IMR-90 (cell line): ENCODE data around the gene TAF9B. TPM values are rescaled to one million over a fixed set of nuclear protein-coding genes. Genes with fewer than 3 reads are reported as not detected.

Experiments
- ATAC-seq: fragments of 200-7000 bp; cut with Tn5 transposase; 2 replicates; pipeline ENCODE4 v1.9.1; 2020; ENCODE audit warnings: low read depth, mild to moderate bottlenecking, moderate library complexity
- BruUV-seq: library from RNA; stranded (reverse); fragments of 400-500 nt; replicated peaks from 2 replicates; lab custom pipeline; 2021; lab: Mats Ljungman, UMichigan
- CTCF ChIA-PET: fragments of 300-600 bp; formaldehyde crosslinking; extraction: SDS; loops from one replicate; lab custom pipeline; 2021; ENCODE audit warnings: antibody characterized with exemption; lab: Yijun Ruan, JAX
- POLR2A ChIA-PET: fragments of 300-600 bp; sonication (Branson Sonifier 250); formaldehyde crosslinking; loops from one replicate; lab custom pipeline; 2022; ENCODE audit warnings: antibody characterized with exemption; ENCODE audit not compliant: unreplicated experiment; lab: Charles Lee
- DNase-seq: peaks from one replicate; pipeline ENCODE4 v3.0.0; 2013
- H2AFZ ChIP-seq: replicated peaks from 2 replicates; pipeline ENCODE3; 2013; ENCODE audit warnings: low read length, mild to moderate bottlenecking; ENCODE audit not compliant: poor library complexity
- H2AK5ac ChIP-seq: 2 replicates; pipeline ENCODE4 v1.6.1; 2013; ENCODE audit warnings: low read depth, low read length, inconsistent platforms
- H2AK9ac ChIP-seq: replicated peaks from 2 replicates; pipeline ENCODE3; 2013; ENCODE audit warnings: mild to moderate bottlenecking, low read depth, low read length, moderate library complexity; ENCODE audit not compliant: poor library complexity
- H2BK120ac ChIP-seq: 2 replicates; pipeline ENCODE4 v1.6.1; 2013; ENCODE audit warnings: low read depth, low read length, inconsistent platforms
- H2BK15ac ChIP-seq: 3 replicates; pipeline ENCODE4 v1.6.1; 2013; ENCODE audit warnings: low read depth, low read length, inconsistent platforms
- H2BK20ac ChIP-seq: 2 replicates; pipeline ENCODE4 v1.6.1; 2013; ENCODE audit warnings: low read depth, mild to moderate bottlenecking, inconsistent platforms, low read length, moderate library complexity
- H2BK5ac ChIP-seq: 2 replicates; pipeline ENCODE4 v1.6.1; 2013; ENCODE audit warnings: mild to moderate bottlenecking, low read depth, low read length, inconsistent platforms; ENCODE audit not compliant: poor library complexity, severe bottlenecking
- H3K14ac ChIP-seq: replicated peaks from 2 replicates; pipeline ENCODE4 v1.6.1; 2013; ENCODE audit warnings: low read depth, low read length, inconsistent platforms
- H3K18ac ChIP-seq: 2 replicates; pipeline ENCODE4 v1.6.1; 2013; ENCODE audit warnings: low read depth, low read length, control low read depth
- H3K23ac ChIP-seq: 2 replicates; pipeline ENCODE4 v1.6.1; 2013; ENCODE audit warnings: low read depth, low read length, inconsistent platforms
- H3K27ac ChIP-seq: 2 replicates; pipeline ENCODE4 v1.5.1; 2013; ENCODE audit warnings: mild to moderate bottlenecking, control low read depth, low read length; ENCODE audit not compliant: insufficient read depth
- H3K27me3 ChIP-seq: 2 replicates; pipeline ENCODE4 v1.6.1; 2013; ENCODE audit warnings: low read length; ENCODE audit not compliant: control insufficient read depth, insufficient read depth
- H3K36me3 ChIP-seq: 2 replicates; pipeline ENCODE4 v1.6.1; 2013; ENCODE audit warnings: low read length, mixed read lengths; ENCODE audit not compliant: control insufficient read depth, insufficient read depth
- H3K4ac ChIP-seq: 2 replicates; pipeline ENCODE4 v1.6.1; 2013; ENCODE audit warnings: low read depth, low read length, inconsistent platforms
- H3K4me1 ChIP-seq: 2 replicates; pipeline ENCODE4 v1.6.1; 2013; ENCODE audit warnings: low read length, mixed read lengths; ENCODE audit not compliant: control insufficient read depth, insufficient read depth
- H3K4me2 ChIP-seq: 2 replicates; pipeline ENCODE4 v1.6.1; 2013; ENCODE audit warnings: low read depth, mild to moderate bottlenecking, control low read depth, low read length, moderate library complexity
- H3K4me3 ChIP-seq: 2 replicates; pipeline ENCODE4 v1.5.1; 2013; ENCODE audit warnings: low read depth, mild to moderate bottlenecking, control low read depth, low read length, moderate library complexity; ENCODE audit not compliant: insufficient read depth
- H3K56ac ChIP-seq: 2 replicates; pipeline ENCODE4 v1.6.1; 2013; ENCODE audit warnings: low read length, inconsistent platforms; ENCODE audit not compliant: insufficient read depth; ENCODE audit errors: extremely low read depth
- H3K79me1 ChIP-seq, 2 experiments: 2 replicates each; pipeline ENCODE4 v1.6.1; 2013; ENCODE audit warnings: low read length in 2 of 2, inconsistent platforms in 1 of 2, low read depth in 1 of 2
- H3K9ac ChIP-seq: 2 replicates; pipeline ENCODE4 v1.6.1; 2013; ENCODE audit warnings: low read depth, low read length, control low read depth
- H3K9me1 ChIP-seq: 2 replicates; pipeline ENCODE4 v1.6.1; 2013; ENCODE audit warnings: low read length, inconsistent platforms; ENCODE audit not compliant: insufficient read depth
- H3K9me3 ChIP-seq: 2 replicates; pipeline ENCODE4 v1.6.1; 2013; ENCODE audit warnings: low read length; ENCODE audit not compliant: control insufficient read depth, insufficient read depth
- H4K20me1 ChIP-seq: 2 replicates; pipeline ENCODE4 v1.6.1; 2013; ENCODE audit warnings: low read length, inconsistent platforms; ENCODE audit not compliant: insufficient read depth
- H4K5ac ChIP-seq: 2 replicates; pipeline ENCODE4 v1.6.1; 2013; ENCODE audit warnings: mild to moderate bottlenecking, low read depth, low read length, control low read depth
- H4K8ac ChIP-seq, 2 experiments: 2 replicates each; pipeline ENCODE4 v1.6.1; 2013; ENCODE audit warnings: low read depth in 2 of 2, low read length in 2 of 2, control low read depth in 1 of 2, inconsistent platforms in 1 of 2
- H4K91ac ChIP-seq: 2 replicates; pipeline ENCODE4 v1.6.1; 2013; ENCODE audit warnings: low read depth, low read length, inconsistent platforms; ENCODE audit not compliant: insufficient read depth
- CHD1 ChIP-seq: IDR thresholded peaks from 2 replicates; pipeline ENCODE4 v1.6.1; 2012; ENCODE audit warnings: low read depth, low read length, improper control_type of control experiment
- MAFK ChIP-seq: IDR thresholded peaks from 2 replicates; pipeline ENCODE4 v1.6.1; 2012; ENCODE audit warnings: low read depth, low read length, improper control_type of control experiment
- NFE2L2 ChIP-seq: fragments of 150-350 bp; IDR thresholded peaks from 2 replicates; pipeline ENCODE4 v1.6.1; 2016; ENCODE audit warnings: low read depth, mild to moderate bottlenecking, low read length
- RCOR1 ChIP-seq: IDR thresholded peaks from 2 replicates; pipeline ENCODE4 v1.6.1; 2012; ENCODE audit warnings: mild to moderate bottlenecking, low read length, improper control_type of control experiment; ENCODE audit not compliant: insufficient replicate concordance
- RFX5 ChIP-seq: IDR thresholded peaks from 2 replicates; pipeline ENCODE4 v1.8.0; 2012; ENCODE audit warnings: low read depth, mild to moderate bottlenecking, low read length, moderate library complexity
- SMC3 ChIP-seq: fragments of 150-350 bp; IDR thresholded peaks from 2 replicates; pipeline ENCODE4 v1.6.1; 2016; ENCODE audit warnings: low read depth, mild to moderate bottlenecking, antibody characterized with exemption, low read length, moderate library complexity
- dilution Hi-C: fragments of 300-500 bp; cut with HindIII; formaldehyde crosslinking; loops from one replicate; pipeline ENCODE4 v1.14.3; 2018; ENCODE audit warnings: low sequenced_read_pairs; ENCODE audit not compliant: unreplicated experiment
- in situ Hi-C: fragments of 300-500 bp; cut with MboI; formaldehyde crosslinking; loops from 3 replicates; pipeline ENCODE4 v1.14.3; 2019; ENCODE audit warnings: low sequenced_read_pairs, inconsistent platforms, mixed read lengths
- intact Hi-C: fragments of 100-400 bp; cut with micrococcal nuclease; formaldehyde crosslinking; loops from 2 replicates; pipeline ENCODE4 v1.10.0; 2022
- polyA plus RNA-seq, 3 experiments: library from polyadenylated mRNA; depleted of rRNA; stranded (reverse); fragments of >200 nt; gene quantifications; 2 replicates each; pipeline ENCODE4 v1.2.3, GENCODE V29; 2012; ENCODE audit warnings: low replicate concordance in 1 of 3
- total RNA-seq: library from RNA; depleted of rRNA; stranded (reverse); fragments of >200 nt; gene quantifications from 2 replicates; pipeline ENCODE4 v1.2.3, GENCODE V29; 2012
- TF ChIP-seq, protein P1 (sequence below): fragments of 150-350 bp; IDR thresholded peaks from 2 replicates; pipeline ENCODE4 v1.6.1; 2016; ENCODE audit warnings: low read depth, mild to moderate bottlenecking, low read length, moderate library complexity, borderline replicate concordance
- TF ChIP-seq, protein P2 (sequence below): conservative IDR thresholded peaks from 2 replicates; pipeline ENCODE4 v1.5.1; 2012; ENCODE audit warnings: mild to moderate bottlenecking, low read depth, low read length, improper control_type of control experiment

Gene TAF9B
- total and polyA plus RNA-seq, 2 of the 4 experiments (the other 2 are of a cell fraction) = 12.4 to 21.5 TPM

GRCh38 chrX:78116365-78116764 lies 23.1 kb downstream of the TAF9B start:
- CTCF ChIA-PET = no interaction called here
- in situ Hi-C loops = no loop called here

More at GRCh38 chrX:78116365-78116764, 23.1 kb downstream of the TAF9B start:
- no peak overlapping the region for H3K4me3 ChIP-seq
- no peak overlapping the region for H2BK5ac ChIP-seq
- H2AK5ac ChIP-seq = no peak overlapping the region
- POLR2A ChIA-PET = no interaction called here
- H3K27me3 ChIP-seq = no peaks in the 10 kb centered on the region
- H3K23ac ChIP-seq = no peak overlapping the region
- H3K4me2 ChIP-seq = no peak overlapping the region
- H4K8ac ChIP-seq = no peak overlapping the region
- no peak overlapping the region for H3K56ac ChIP-seq
- TF ChIP-seq NFE2L2 = no peak
- no peak for TF ChIP-seq SMC3
- no peak for TF ChIP-seq MAFK
- no peak for TF ChIP-seq RCOR1
- TF ChIP-seq, protein P1, sequence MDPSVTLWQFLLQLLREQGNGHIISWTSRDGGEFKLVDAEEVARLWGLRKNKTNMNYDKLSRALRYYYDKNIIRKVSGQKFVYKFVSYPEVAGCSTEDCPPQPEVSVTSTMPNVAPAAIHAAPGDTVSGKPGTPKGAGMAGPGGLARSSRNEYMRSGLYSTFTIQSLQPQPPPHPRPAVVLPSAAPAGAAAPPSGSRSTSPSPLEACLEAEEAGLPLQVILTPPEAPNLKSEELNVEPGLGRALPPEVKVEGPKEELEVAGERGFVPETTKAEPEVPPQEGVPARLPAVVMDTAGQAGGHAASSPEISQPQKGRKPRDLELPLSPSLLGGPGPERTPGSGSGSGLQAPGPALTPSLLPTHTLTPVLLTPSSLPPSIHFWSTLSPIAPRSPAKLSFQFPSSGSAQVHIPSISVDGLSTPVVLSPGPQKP = no peak
- TF ChIP-seq RFX5 = no peak
- TF ChIP-seq CHD1 = no peak
- TF ChIP-seq, protein P2, sequence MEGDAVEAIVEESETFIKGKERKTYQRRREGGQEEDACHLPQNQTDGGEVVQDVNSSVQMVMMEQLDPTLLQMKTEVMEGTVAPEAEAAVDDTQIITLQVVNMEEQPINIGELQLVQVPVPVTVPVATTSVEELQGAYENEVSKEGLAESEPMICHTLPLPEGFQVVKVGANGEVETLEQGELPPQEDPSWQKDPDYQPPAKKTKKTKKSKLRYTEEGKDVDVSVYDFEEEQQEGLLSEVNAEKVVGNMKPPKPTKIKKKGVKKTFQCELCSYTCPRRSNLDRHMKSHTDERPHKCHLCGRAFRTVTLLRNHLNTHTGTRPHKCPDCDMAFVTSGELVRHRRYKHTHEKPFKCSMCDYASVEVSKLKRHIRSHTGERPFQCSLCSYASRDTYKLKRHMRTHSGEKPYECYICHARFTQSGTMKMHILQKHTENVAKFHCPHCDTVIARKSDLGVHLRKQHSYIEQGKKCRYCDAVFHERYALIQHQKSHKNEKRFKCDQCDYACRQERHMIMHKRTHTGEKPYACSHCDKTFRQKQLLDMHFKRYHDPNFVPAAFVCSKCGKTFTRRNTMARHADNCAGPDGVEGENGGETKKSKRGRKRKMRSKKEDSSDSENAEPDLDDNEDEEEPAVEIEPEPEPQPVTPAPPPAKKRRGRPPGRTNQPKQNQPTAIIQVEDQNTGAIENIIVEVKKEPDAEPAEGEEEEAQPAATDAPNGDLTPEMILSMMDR = no peak
- dilution Hi-C loops (no loop called here), intact Hi-C loops (no loop called here)
- no peak for ATAC-seq
- H2BK15ac ChIP-seq = no peak overlapping the region
- peaks cover 53% of the 10 kb centered on the region for H3K36me3 ChIP-seq
- H2AK9ac ChIP-seq = no peak overlapping the region
- no peak overlapping the region for H2BK20ac ChIP-seq
- DNase-seq = no peak
- no peak overlapping the region for H3K27ac ChIP-seq
- peaks cover 78% of the 10 kb centered on the region for H4K20me1 ChIP-seq
- no peak overlapping the region for H2AFZ ChIP-seq
- H3K18ac ChIP-seq = no peak overlapping the region
- H3K9me3 ChIP-seq = no peaks in the 10 kb centered on the region
- H3K9ac ChIP-seq = no peak overlapping the region
- no peak overlapping the region for H2BK120ac ChIP-seq
- H3K9me1 ChIP-seq = no peaks in the 10 kb centered on the region
- no peak overlapping the region for H4K5ac ChIP-seq
- H3K14ac ChIP-seq = no peak overlapping the region
- H3K4ac ChIP-seq = no peak overlapping the region
- no peak overlapping the region for H4K91ac ChIP-seq
- peaks cover 0 to 6% of the 10 kb centered on the region in 2 experiments; a peak in 3 of 4 replicates for H3K79me1 ChIP-seq
- BruUV-seq = no TSS peak
- no peaks in the 10 kb centered on the region for H3K4me1 ChIP-seq
